HG02885 (cell line): ENCODE results near the gene ELP1.
"Not testable (repeated sequence)": the region's sequence is repeated elsewhere in the genome, so short reads cannot be mapped to it uniquely, and the experiment has no call there.

Source experiments
- ATAC-seq: cut with Tn5 transposase; IDR thresholded peaks from one replicate; pipeline ENCODE4 v1.9.1; 2021; ENCODE audit warnings: mild to moderate bottlenecking; ENCODE audit not compliant: unreplicated experiment, poor library complexity

The ELP1 gene

GRCh38 chr9:108886594-108887271 lies 47.2 kb downstream of the ELP1 start:
- not testable (repeated sequence) for ATAC-seq

DNA sequence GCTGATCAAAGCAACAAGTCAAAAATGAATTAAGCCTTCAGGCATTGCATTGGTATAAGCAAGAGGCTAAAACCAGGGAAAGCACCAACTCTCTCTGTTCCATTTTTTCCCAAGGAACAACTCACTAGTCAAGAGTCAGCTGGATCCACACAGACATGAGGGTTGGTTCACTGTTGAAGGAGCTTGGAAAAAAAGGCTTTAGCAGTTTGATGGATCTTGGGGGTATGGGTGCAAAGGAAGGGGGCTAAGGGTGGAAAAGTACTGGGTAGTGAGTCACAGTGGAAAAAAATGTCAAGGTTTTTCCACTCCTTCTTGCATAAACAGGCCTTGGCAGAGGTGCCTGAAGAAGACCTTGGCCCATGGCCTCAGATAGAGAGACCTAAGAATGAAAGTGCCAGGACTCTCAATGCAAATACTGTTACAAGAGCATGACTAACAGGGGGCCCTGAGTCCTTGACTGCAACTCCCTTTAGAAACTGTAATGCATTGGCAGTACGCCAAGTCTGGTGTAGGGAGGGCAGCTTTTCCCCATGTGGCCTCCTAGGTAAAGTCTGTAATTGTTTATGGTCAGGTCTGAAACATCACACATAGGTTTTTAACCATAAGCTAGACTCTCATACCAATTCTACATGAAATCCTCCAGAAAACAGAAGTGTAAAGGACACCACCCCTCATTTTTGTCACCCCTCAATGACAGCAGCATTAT lies 48.1 kb downstream of the ELP1 start:
- ATAC-seq = peak; percentile 99

DNA sequence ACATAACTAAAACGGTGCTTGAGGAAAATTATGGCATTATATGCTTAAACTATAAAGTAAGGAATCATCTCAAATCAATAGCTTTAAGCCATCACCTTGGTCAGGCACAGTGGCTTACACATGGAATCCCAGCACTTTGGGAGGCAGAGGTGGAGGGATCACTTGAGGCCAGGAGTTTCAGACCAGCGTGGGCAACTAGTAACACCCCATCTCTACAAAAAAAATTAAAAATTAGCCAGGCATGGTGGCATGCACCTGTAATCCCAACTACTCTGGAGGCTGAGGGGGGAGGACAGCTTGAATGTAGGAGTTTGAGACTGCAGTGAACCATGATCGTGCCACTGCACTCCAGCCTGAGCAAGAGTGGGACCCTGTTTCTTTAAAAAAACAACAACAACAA lies 49.2 kb downstream of the ELP1 start:
- ATAC-seq = no peak

DNA sequence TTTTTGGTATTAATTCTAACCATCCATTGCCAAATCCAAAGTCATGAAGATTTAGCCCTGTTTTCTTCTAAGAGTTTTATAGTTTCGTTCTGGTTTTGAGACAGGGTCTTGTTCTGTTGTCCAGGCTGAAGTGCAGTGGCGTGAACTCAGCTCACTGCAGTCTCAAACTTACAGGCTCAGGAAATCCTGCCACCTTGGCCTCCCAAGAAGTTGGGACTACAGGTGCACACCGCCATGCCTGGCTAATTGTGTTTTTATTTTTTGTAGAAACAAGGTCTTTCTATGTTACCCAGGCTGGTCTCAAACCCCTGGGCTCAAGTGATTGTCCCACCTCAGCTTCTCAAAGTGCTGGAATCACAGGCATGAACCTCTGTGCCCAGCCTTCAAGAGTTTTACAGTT lies 50.8 kb downstream of the ELP1 start:
- ATAC-seq = no peak

DNA sequence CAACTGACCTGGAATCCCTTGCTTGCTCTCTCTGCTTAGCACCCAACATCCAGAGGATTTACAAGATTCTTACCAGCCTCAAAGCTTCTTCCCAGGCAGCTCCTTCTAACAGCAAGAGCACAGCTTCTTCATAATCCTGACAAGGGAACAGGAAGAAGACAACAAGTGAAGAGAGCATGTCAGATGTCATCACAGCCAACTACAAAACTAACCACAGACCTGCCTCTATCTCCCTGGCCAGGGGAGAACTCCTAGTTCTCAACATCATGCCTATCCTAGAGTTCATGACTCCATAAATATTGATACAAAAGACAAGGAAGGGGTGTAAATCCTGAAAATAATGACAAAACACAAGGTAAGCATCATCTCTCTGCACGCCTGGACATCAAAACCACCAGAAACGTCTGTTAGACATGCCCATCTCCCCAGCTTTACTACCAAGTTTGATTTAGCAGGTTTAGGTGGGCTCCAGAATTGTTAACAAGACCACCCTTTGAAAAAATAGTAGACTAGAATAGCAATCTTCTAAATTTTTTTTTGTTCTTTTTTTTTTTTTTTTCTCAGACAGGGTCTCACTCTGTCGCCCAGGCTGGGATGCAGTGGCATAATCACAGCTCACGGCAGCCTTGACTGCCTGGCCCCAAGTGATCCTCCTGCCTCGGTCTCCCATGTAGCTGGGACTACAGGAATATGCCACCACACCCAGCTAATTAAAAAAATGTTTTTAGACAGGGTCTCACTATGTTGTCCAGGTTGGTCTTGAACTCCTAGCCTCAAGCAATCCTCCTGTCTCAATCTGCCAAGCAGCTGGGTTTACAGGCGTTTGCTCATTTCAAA lies 51.7 kb downstream of the ELP1 start:
- ATAC-seq = no peak

DNA sequence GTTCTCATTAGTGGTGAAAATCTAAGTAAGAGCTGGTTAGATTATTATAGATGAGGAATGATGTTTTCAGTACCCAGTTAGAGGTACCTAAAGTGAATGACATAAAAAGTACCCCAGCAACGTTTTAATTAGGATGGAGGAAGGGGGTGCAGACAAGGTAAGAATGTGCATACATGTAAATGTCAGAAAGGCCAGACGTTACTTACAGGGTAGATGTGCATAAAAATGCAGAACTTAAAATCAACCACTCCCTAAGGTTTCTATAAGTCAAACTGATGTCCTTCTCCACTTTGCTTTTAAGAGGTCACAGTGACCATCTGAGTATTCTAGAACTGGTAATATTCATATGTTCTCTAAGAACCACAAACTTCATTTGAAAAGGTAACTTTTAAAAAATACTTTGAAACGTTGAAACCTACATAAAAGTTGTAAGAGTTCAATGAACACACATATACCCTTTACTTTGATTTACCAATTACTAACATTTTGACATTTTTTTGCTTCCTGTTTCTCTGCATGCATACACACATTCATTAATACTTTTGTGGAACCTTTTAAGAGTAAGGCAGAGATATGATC lies 53.1 kb downstream of the ELP1 start:
- ATAC-seq = no peak

DNA sequence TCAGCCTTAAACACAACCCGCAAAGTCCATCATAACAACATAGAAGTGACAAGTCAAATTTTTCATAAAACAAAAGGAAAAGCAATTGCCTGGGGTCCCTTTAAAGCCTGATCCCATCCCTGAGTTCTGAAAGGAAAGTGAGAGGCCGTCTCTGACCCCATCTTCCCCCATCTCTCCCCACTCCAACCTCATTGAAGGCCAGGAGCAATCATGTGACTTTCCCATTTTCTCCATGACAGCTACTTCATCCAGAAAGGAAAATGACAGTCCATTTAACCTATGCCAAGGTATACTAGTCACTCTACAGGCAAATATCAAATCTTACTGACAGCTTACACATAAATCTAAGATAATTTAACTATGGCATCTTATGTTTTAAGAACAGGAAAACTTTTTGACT lies 56.4 kb downstream of the ELP1 start:
- ATAC-seq = no peak

- ATAC-seq = no peak
Observed at GRCh38 chr9:108876425-108876824, 57.5 kb downstream of the ELP1 start.

GRCh38 chr9:108874058-108874788 lies 59.7 kb downstream of the ELP1 start:
- peak; percentile 59 for ATAC-seq

GRCh38 chr9:108869092-108869725 lies 64.7 kb downstream of the ELP1 start:
- ATAC-seq = no peak

DNA sequence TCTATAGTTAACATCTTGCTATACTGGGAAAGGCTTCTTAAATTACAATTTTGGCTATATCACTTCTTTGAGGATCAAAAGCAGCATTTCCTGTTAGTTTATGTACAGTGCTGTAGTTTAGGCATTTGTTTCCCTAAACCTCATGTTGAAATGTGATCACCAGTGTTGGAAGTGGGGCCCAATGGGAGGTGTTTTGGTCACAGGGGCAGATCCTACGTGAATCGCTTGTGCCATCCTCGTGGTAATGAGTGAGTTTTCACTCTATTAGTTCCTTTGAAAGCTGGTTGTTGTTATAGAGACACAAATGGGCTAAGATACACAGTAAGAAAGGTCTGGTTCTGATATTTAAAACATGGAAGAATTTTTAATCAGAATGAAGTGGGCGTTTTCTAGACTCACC lies 66.1 kb downstream of the ELP1 start:
- no peak for ATAC-seq

DNA sequence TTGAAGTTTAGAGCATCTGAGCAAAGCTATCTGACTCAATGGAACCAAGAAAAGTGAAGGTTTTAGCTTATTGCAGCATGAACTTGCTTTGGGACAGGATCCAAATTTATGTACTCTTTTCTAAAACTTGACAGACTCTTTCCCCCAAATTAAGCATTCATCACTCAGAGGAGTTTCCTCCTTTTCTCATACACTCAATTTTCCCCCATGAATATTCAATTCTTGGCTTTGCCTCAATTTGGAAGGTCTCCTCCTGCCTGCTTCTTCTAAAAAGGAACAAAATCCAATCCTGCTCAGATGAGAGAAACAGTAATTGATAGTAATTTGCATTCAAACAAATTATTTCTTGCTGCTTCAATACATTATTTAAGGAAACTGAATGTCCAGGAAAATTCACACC lies 66.8 kb downstream of the ELP1 start:
- ATAC-seq = no peak

DNA sequence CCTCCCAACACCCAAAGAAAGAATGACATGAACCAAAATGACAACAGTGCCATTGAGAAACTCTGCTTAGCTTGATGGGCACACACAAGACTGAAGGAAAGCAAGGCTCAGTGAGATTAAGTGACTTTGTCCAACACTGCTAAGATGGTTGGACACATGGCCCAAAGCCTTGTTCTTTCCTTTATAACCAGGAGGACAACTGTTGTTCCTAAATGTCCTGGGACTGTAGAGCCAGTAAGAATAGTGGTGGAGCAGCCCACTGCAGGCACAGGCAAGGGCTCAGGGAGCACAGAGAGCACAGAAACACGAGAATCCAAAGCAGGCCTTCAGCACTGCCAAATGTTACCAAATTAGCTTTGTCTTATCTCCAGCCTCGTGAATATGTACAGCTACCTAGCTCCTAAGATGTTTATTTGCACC lies 67.9 kb downstream of the ELP1 start:
- no peak for ATAC-seq

DNA sequence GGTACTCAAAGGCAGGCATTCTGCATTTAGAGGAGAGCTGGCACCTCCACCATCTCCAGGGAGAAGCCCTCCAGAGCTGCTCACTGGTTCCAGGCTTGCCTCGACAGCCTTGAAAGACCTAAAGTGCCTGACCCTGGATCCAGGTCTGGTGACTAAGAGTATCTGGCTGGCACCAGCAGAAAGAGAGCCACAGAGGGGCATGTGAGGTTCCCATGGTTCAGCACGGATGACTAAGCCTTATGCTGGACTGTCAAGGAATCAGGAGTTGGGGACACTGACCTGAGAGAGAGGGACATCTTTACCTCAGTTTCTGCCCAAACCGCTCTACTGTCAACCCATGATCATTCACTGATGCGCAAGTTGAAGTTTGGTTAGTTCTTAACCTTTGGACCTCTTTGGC lies 68.9 kb downstream of the ELP1 start:
- ATAC-seq = no peak

DNA sequence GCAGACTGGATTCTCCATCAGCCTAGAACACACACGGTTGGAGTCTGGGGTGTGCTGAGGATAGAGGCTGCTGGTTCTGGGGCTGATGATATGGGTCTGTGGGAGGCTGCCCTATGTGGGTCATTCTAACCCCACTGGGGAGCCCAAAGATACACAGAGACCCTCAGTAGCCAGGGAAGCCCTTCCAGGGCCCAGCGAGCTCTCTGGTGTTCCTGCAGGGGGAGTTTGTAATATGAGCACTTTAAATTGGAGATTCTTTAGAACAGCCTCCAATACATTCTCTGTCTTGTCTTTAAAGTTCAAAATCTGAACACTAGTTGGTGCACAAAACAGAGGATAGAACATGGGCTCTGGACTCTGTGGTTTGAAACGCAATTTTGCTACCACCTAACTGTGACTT lies 69.5 kb downstream of the ELP1 start:
- no peak for ATAC-seq

DNA sequence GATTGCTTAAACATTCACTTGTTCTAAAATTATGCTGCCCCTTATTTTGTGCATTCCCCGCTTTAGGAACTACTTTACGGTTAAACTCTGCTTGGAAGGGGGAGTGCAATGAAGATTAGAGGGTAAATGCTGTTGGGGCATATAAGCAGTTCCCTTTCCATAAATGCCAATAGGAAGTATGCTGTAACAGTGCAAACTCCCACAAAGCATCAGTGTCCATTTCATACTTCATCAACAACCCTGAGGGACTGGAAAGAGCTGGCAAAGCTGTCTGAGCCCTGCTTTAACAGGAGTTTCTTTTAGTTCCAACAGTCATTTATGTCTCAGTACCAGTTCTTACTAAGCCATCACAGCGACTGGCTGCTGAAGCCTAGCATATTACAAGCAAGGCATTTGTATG lies 70.0 kb downstream of the ELP1 start:
- ATAC-seq = no peak

- ATAC-seq = no peak
Observed at GRCh38 chr9:108861997-108862396, 71.9 kb downstream of the ELP1 start, which contains the start of gene ACTL7A. ACTL7A (plus strand) TSS chr9:108862266; CDS start chr9:108862323, 57 bp downstream.

DNA sequence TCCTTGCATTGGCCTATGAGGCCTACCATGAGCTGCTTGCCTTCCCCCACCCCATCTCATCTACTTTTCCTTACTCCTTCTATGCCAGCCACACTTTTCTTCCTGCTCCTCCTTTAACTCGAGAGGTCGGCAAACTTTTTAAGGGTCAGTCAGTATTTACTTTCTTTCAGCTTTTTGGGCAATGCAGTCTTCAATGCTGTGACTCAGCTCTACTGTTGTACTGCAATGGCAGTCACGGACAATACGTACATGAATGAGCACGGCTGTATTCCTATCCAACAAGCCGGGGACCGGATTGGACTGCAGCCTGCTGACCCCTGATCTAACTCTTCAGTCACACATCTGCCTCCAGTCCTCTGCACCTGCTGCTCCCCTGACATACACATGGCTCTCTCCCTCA lies 72.5 kb downstream of the ELP1 start:
- ATAC-seq = no peak

DNA sequence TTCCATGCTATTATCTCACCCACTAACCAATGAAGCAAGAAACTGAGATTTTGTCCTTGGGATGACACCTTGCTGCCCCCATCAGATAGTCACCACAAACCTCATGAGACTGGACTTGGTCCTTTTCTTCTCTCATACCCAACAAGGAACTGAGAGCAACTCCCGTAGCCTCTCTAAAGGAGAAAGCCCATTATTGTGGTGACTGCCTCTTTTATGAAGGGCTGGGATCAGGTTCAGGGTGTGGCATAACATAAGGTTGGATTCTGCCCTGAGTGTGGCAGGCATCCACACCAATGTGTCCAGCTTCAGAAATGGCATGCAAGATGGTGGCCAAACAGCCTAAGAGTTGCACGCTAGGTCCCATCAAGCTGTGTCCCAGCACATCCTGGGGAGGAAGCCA lies 73.2 kb downstream of the ELP1 start:
- no peak for ATAC-seq

DNA sequence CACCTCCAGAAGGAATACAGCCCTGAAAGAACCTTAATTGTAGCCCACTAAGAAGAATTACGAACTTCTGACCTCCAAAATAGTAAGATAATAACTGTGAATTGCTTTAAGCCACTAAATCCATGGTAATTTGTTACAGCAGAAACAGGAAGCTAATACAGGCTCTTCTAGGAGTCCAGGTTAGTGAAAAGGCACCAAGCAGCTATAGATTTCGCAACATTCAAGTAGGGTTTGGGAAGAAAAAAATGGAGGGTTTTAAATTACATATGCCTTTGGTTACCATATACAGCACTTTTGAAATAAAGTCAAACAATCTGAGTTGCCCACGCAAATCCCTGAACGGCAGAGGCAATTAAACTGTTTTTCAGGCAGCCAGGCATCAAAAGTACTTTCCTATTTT lies 73.6 kb downstream of the ELP1 start:
- no peak for ATAC-seq
